GM18951 (cell line): Measurements from ENCODE around the gene ITGA3.

Source experiments
- POLR2A ChIP-seq: IDR thresholded peaks from 4 replicates; pipeline ENCODE4 v1.6.1; 2011; ENCODE audit warnings: mild to moderate bottlenecking; ENCODE audit not compliant: insufficient read length, insufficient read depth; ENCODE audit errors: extremely low read depth
- in situ Hi-C: fragments of 300-500 bp; cut with MboI; formaldehyde crosslinking; loops from one replicate; pipeline ENCODE4 v1.12.0; 2022; ENCODE audit warnings: low sequenced_read_pairs, mixed read lengths, inconsistent platforms; ENCODE audit not compliant: unreplicated experiment

Gene ITGA3

GRCh38 chr17:50055426-50056216, at the start of gene ITGA3:
Gene ITGA3, plus strand, starts transcription at chr17:50056110. Its CDS starts 330 bp downstream, at chr17:50056440.
- in situ Hi-C loops, result no loop called here
- peak; percentile 32 for TF ChIP-seq POLR2A

- in situ Hi-C loops, result loop anchor here (10.0 kb wide), 1 partner anchor 144 kb away; no protein-coding TSS in a partner anchor
- TF ChIP-seq POLR2A, result no peak
These were observed 46.6 kb upstream of the ITGA3 start for GRCh38 chr17:50009282-50009681.

DNA sequence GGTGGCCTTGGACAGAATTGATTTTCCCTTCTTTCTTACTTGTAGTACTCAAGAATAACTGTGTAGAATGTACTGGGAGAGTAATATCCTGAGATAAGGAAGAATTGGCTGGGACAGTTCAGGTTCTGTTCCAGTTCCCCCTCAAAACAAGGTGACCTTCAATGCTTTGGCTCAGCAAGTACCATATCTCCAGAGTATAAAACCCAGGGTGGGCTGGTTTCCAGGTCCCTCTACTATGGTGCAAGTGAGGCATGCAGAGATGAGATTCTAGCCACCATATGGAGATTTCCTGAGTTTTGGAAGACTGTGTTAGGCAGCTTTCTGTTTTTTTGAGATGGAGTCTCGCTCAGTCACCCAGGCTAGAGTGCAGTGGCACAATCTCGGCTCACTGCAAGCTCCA, 42.8 kb upstream of the ITGA3 start:
- in situ Hi-C loops, result no loop called here

DNA sequence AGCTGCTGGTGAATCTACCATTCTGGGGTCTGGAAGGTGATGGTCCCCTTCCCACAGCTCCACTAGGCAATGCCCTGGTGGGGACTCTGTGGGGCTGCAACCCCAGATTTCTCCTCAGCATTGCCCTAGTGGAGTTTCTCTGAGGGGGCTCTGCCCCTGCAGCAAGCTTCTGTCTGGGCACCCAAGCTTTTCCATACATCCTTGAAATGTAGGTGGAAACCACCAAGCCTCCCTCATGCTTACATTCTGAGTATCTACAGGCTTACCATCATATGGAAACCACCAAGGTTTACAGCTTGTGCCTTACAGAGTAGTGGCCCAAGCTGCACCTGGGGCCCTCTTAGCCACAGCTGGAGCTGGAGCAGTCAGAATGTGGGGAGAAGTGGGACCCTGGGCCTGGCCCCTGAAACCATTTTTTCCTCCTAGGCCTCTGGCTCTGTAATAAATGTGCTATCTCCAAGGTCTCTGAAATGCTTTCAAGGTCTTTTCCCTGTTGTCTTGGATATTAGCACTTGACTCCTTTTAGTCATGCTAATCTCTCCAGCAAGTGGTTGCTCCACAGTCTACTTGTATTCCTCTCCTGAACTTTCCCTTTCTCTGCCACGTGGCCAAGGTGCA, 41.3 kb upstream of the ITGA3 start:
- in situ Hi-C loops, result no loop called here
- TF ChIP-seq POLR2A, result no peak

More for the DNA sequence above, 42.8 kb upstream of the ITGA3 start:
- no peak for TF ChIP-seq POLR2A

- no peak for TF ChIP-seq POLR2A
- in situ Hi-C loops, result no loop called here
These were observed 40.8 kb upstream of the ITGA3 start for GRCh38 chr17:50015146-50015545.

DNA sequence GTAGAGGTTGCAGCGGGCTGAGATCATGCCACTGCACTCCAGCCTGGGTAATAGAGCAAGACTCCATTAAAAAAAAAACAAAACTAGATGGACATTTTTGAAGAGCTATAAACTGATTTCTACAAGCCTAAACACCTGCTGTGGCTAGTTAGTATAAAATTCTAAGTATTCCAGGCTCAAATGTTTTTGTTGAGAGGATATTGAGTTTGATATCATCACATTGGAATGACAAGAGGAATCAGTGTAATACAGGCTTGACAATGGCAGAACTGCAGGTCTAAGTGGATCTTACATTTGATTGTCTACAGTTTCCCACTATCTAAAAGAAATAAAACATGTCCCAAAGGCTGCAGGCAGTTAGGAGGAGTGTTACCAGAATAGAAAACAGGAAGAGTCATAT, 37.0 kb upstream of the ITGA3 start:
- TF ChIP-seq POLR2A, result no peak
- in situ Hi-C loops, result no loop called here

DNA sequence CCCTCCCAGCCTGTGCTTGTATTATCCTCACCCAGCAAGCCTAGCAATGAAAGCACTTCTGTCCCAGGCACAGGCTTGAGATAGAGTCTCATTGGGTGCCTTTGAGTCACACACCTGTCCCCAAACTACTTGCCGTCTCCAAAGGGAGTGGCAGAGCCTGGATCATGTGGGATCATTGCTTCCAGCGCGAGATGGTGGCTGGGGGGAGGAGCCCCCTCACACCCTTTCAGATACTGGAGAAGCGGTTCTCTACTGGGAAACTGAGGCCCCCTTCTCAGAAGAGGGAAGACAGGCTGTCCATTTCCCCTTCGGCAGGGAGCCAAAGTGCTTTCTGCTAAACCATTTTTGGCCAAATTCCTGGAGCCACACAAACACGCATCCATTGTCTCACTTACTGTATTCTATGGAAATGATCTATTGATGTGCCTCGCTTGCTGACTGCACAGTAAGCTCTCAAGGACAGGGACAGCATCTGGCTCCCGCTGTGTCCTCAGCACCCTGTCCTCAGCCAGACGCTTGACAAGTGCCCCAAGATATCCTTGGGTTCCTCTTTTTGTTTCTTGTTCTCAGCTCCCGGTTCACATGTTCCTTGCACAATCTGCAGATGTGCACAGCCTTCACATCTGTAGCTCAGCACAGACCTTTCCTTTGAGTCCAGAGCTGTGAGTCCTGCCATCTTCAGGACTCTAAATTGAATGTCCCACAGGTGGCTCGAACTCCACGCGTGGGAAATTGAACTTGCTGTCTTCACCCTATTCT, 34.9 kb upstream of the ITGA3 start:
- in situ Hi-C loops, result no loop called here
- no peak for TF ChIP-seq POLR2A

GRCh38 chr17:50021681-50022370, 34.1 kb upstream of the ITGA3 start:
- TF ChIP-seq POLR2A, result no peak
- in situ Hi-C loops, result no loop called here

GRCh38 chr17:50022463-50023130, 33.3 kb upstream of the ITGA3 start:
- in situ Hi-C loops, result no loop called here
- TF ChIP-seq POLR2A, result no peak

- TF ChIP-seq POLR2A, result no peak
These were observed 32.4 kb upstream of the ITGA3 start for GRCh38 chr17:50023520-50023919.

DNA sequence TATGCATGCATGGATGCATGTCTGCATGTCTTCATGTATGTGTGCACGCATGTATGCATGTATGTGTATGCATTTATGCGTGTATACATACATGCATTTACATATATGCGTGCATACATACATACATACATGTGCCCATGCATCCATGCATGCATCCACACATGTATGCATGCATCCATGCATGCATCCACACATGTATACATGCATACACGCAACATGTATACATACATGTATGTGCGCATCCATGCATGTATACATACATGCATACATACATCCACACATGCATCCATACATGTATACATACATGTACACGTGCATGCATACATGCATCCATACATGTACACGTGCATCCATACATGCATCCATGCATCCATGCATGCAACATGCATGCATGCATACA, 31.1 kb upstream of the ITGA3 start:
- in situ Hi-C loops, result no loop called here
- TF ChIP-seq POLR2A, result no peak

More at GRCh38 chr17:50023520-50023919, 32.4 kb upstream of the ITGA3 start:
- in situ Hi-C loops, result no loop called here

- TF ChIP-seq POLR2A, result no peak
- in situ Hi-C loops, result no loop called here
These were observed 29.7 kb upstream of the ITGA3 start for GRCh38 chr17:50026046-50026675.

GRCh38 chr17:50026837-50027171, 29.1 kb upstream of the ITGA3 start:
- no peak for TF ChIP-seq POLR2A
- in situ Hi-C loops, result no loop called here
